ENCODE results near the gene TMEM169. TPM values are rescaled to one million over a fixed set of nuclear protein-coding genes. Genes with fewer than 3 reads are reported as not detected.
A peak's percentile ranks its signal among the peaks of the same experiment; 100 is the strongest.

The TMEM169 gene
- total and polyA plus RNA-seq, 9 of the 15 experiments (the other 6 are each of a cell fraction or from before 2014, with no cell fraction given) = 0.01 to 0.09 (median 0.04) TPM; not detected in 5

- no peak for TF ChIP-seq PKNOX1 (IDR thresholded peaks at IDR 0.05)
- no peak for TF ChIP-seq ZNF184 (CRISPR knock-in tag; IDR thresholded peaks at IDR 0.05)
- TF ChIP-seq MEIS2 (IDR thresholded peaks at IDR 0.05; ENCODE audit: partially characterized antibody) = peak; percentile 95
- no peak for TF ChIP-seq AFF1 (IDR thresholded peaks at IDR 0.05; ENCODE audit: low read depth in 1 of 2, partially characterized antibody in 2 of 2)
- TF ChIP-seq PREB (CRISPR knock-in tag; IDR thresholded peaks at IDR 0.05) = no peak
- TF ChIP-seq HCFC1 (IDR thresholded peaks at IDR 0.05; ENCODE audit: low read depth, low read length) = 0 out of 2 replicates have a peak, but pooled peaks have one; percentile 33
- no peak for TF ChIP-seq TBL1XR1 (IDR thresholded peaks at IDR 0.05; ENCODE audit: low read length in 2 of 2)
- TF ChIP-seq CHAMP1 (IDR thresholded peaks at IDR 0.05) = no peak
- TF ChIP-seq ZSCAN32 (CRISPR knock-in tag; IDR thresholded peaks at IDR 0.05) = peak; percentile 9; the same call in 1 of the 2 replicates
- TF ChIP-seq TSC22D4 (tag; IDR thresholded peaks at IDR 0.05) = no peak
- peak; percentile 84 for TF ChIP-seq POLR2B (IDR thresholded peaks at IDR 0.05; ENCODE audit: low read depth, partially characterized antibody)
- no peak for TF ChIP-seq SMARCC2 (IDR thresholded peaks at IDR 0.05; ENCODE audit: low read depth)
These were observed 33.2 kb downstream of the TMEM169 start (continued) for GRCh38 chr2:216114714-216115531.

Measured in K562 (cell line).